Spleen (tissue), 11 donors: ENCODE data around the gene PARN. TPM values are rescaled to one million over a fixed set of nuclear protein-coding genes. Genes with fewer than 3 reads are reported as not detected.

Experiments
- DNase-seq: peaks from one replicate; pipeline ENCODE4 v3.0.0-alpha.2; 2020
- H3K27ac ChIP-seq, 8 donors: fragments of 200-600 bp; sonication (generic) in 7 of 8; 1 replicate in 4 of 8; 2 replicates in 4 of 8; pipeline versions ENCODE4 v1.5.0 to v1.8.0; 2016 to 2021; ENCODE audit warnings: inconsistent platforms in 4 of 8, mild to moderate bottlenecking in 4 of 8, moderate library complexity in 1 of 8
- H3K27me3 ChIP-seq, 7 donors: fragments of 200-600 bp; sonication (generic) in 6 of 7; replicated peaks in 1 of 7; 1 replicate in 4 of 7; 2 replicates in 3 of 7; pipeline versions ENCODE4 v1.5.0 to v1.8.0; 2016 to 2021; ENCODE audit warnings: inconsistent platforms in 3 of 7, mild to moderate bottlenecking in 1 of 7
- H3K36me3 ChIP-seq, 6 donors: fragments of 200-600 bp; sonication (generic) in 5 of 6; 1 replicate in 4 of 6; 2 replicates in 2 of 6; pipeline versions ENCODE4 v1.5.0 to v1.8.0; 2016 to 2021; ENCODE audit warnings: inconsistent platforms in 2 of 6
- H3K4me1 ChIP-seq, 6 donors: fragments of 200-600 bp; sonication (generic) in 5 of 6; 1 replicate in 3 of 6; 2 replicates in 3 of 6; pipeline versions ENCODE4 v1.5.0 to v1.8.0; 2016 to 2021; ENCODE audit warnings: inconsistent platforms in 3 of 6
- H3K4me3 ChIP-seq, 8 donors: fragments of 200-600 bp; sonication (generic) in 7 of 8; 1 replicate in 4 of 8; 2 replicates in 4 of 8; pipeline versions ENCODE4 v1.5.0 to v1.8.0; 2016 to 2021; ENCODE audit warnings: inconsistent platforms in 4 of 8, mild to moderate bottlenecking in 4 of 8, moderate library complexity in 2 of 8
- H3K9me3 ChIP-seq, 8 donors: fragments of 200-600 bp; sonication (generic) in 7 of 8; 1 replicate in 4 of 8; 2 replicates in 4 of 8; pipeline versions ENCODE4 v1.5.0 to v1.8.0; 2016 to 2021; ENCODE audit warnings: inconsistent platforms in 4 of 8
- POLR2A ChIP-seq, 3 donors: fragments of 450-650 bp; IDR thresholded peaks; one replicate each; pipeline ENCODE4 v1.5.1; 2017; ENCODE audit warnings: antibody characterized with exemption in 3 of 3, mild to moderate bottlenecking in 1 of 3
- POLR2AphosphoS5 ChIP-seq, 3 donors: sonication (generic); formaldehyde crosslinking; IDR thresholded peaks; one replicate each; pipeline ENCODE4 v1.5.1; 2017; ENCODE audit warnings: antibody characterized with exemption in 3 of 3
- WGBS, 5 donors: extraction: QIAGEN DNeasy Blood & Tissue Kit in 3 of 5; methylation state at CpG; one replicate each; pipeline versions ENCODE4 v1.1.5 to v1.1.7; 2013 to 2018; 5-methylcytosine and 5-hydroxymethylcytosine counted together
- intact Hi-C: fragments of 100-400 bp; cut with DNase I; formaldehyde crosslinking; loops from one replicate; pipeline ENCODE4 v1.15.0; 2023; ENCODE audit warnings: low total_unique reads
- polyA plus RNA-seq, 3 donors: library from polyadenylated mRNA; stranded (reverse); fragments of 200-250 nt; gene quantifications; one replicate each; pipeline ENCODE4 v1.2.1, GENCODE V29; 2013
- total RNA-seq, 7 donors: library from RNA; depleted of rRNA in 3 of 7; stranded (reverse); fragments of >200 nt in 3 of 7; fragmentation: NEBNext Ultra II Directional in 4 of 7; extraction: Animal tissue kit (Norgen Biotek cat#: 25700) in 4 of 7; gene quantifications; one replicate each; pipeline versions ENCODE4 v1.1.0 to v1.2.1, GENCODE V29; 2016 to 2021
- TF ChIP-seq, protein P1 (sequence below), 11 experiments: fragments of 200-600 bp in 7 of 11; fragments of 450-650 bp in 4 of 11; sonication (generic) in 4 of 11; IDR thresholded peaks in 8 of 11; conservative IDR thresholded peaks in 3 of 11; 1 replicate in 7 of 11; 2 replicates in 4 of 11; pipeline versions ENCODE4 v1.4.0 to v1.8.0; 2016 to 2021; ENCODE audit warnings: antibody characterized with exemption in 11 of 11, inconsistent platforms in 4 of 11, mild to moderate bottlenecking in 1 of 11
- donor health status: healthy with polysubstance abuse.
- donor health status: DM: no; HTN: no; CAD: no; lungs with moderate emphysema.
- donor health status: DM: no; HTN: no; CAD: no.
- donor health status: Bipolar disorder and iron deficiency.
- donor health status: healthy.
- donor health status: DM: no; HTN: no; CAD: no.
- donor health status: DM: yes; HTN: yes; CAD: no.

PARN gene
- total and polyA plus RNA-seq, 10 donors, result 10.3 to 49.0 (median 35.6) TPM

DNA sequence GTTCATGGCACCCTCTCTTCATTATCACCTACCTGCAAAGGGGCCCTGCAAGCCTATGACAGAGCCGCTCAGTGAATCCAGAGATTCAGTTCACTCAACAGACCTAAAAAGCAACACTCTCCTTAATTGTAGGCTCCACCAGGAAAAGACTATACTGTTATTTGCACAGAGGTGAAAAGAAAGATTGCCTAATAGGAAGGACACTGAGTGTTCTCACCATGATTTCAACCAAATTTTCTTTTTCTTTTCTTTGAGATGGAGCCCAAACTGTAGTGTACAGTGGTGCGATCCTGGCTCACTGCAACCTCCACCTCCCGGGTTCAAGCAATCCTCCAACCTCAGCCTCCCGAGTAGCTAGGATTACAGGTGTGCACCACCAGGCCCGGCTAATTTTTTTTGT, 104.5 kb downstream of the PARN start:
- Histone ChIP-seq H3K4me3 (no peak overlapping the region), H3K27me3 (no peaks in the 10 kb centered on the region), H3K9me3 (no peaks in the 10 kb centered on the region), H3K36me3 (peaks cover 0 to 14% (median 0%) of the 10 kb centered on the region in 6 donors), H3K27ac (no peak overlapping the region), H3K4me1 (peaks cover 0 to 15% (median 2%) of the 10 kb centered on the region in 6 donors)
- DNase-seq, result no peak
- TF ChIP-seq, protein P1, sequence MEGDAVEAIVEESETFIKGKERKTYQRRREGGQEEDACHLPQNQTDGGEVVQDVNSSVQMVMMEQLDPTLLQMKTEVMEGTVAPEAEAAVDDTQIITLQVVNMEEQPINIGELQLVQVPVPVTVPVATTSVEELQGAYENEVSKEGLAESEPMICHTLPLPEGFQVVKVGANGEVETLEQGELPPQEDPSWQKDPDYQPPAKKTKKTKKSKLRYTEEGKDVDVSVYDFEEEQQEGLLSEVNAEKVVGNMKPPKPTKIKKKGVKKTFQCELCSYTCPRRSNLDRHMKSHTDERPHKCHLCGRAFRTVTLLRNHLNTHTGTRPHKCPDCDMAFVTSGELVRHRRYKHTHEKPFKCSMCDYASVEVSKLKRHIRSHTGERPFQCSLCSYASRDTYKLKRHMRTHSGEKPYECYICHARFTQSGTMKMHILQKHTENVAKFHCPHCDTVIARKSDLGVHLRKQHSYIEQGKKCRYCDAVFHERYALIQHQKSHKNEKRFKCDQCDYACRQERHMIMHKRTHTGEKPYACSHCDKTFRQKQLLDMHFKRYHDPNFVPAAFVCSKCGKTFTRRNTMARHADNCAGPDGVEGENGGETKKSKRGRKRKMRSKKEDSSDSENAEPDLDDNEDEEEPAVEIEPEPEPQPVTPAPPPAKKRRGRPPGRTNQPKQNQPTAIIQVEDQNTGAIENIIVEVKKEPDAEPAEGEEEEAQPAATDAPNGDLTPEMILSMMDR (IDR thresholded peaks at IDR 0.05 in 8 of 11, conservative IDR thresholded peaks at IDR 0.05 in 3 of 11), result no peak
- TF ChIP-seq POLR2A (IDR thresholded peaks at IDR 0.05) (no peak), POLR2AphosphoS5 (IDR thresholded peaks at IDR 0.05) (no peak)
- 95 to 98% (median 97%) methylated on average over 5 of the region's 5 CpGs for WGBS, 5 donors
- intact Hi-C loops, result loop anchor here (10.0 kb wide), 1 partner anchor 601 kb away; the partner anchor contains the start of gene ERCC4

DNA sequence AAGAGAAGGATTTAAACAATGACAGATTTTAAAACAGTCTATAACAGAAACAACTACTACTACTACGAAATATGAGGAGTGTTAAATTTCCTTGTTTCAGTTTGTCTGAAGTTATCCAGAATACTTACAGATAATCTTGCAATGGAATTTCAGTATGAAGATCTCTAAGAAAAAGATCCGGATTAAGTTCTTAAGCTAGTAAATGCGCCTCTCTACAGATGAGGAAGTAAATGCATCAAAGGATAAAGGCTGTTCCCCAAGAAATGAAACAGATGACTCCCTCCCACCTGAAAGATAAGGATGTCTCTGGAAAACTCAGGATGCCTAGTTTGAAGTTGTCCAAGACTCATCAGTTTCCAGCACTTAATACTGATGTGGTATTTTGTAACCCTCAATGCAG, 105.1 kb downstream of the PARN start:
- Histone ChIP-seq H3K4me3 (no peak overlapping the region), H3K9me3 (no peaks in the 10 kb centered on the region), H3K27me3 (no peaks in the 10 kb centered on the region), H3K27ac (no peak overlapping the region), H3K4me1 (peaks cover 0 to 15% (median 2%) of the 10 kb centered on the region in 6 donors), H3K36me3 (peaks cover 0 to 11% (median 0%) of the 10 kb centered on the region in 6 donors)
- DNase-seq, result no peak
- intact Hi-C loops, result loop anchor here (10.0 kb wide), 1 partner anchor 600 kb away; the partner anchor contains the start of gene ERCC4
- TF ChIP-seq, protein P1 (IDR thresholded peaks at IDR 0.05 in 8 of 11, conservative IDR thresholded peaks at IDR 0.05 in 3 of 11), result no peak
- TF ChIP-seq POLR2AphosphoS5 (IDR thresholded peaks at IDR 0.05) (no peak), POLR2A (IDR thresholded peaks at IDR 0.05) (no peak)
- 91 to 98% (median 94%) methylated on average over 3 of the region's 3 CpGs for WGBS, 5 donors

DNA sequence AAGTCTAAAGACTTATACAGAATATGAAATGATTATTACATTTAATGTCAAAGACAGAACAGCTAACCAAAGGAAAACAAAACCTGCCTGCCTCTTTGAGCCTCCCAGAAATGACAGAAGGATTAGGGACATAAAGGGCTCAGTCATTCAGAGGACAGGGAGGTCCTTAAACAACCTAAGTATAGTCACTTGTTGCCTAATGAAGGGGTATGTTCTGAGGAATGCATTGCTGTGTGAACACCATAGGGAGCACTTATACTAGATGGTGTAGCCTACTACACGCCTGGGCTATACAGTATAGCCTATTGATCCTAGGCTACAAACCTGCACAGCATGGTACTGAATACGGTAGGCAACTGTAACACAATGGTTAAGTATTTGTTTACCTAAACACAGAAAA, 106.4 kb downstream of the PARN start:
- H3K27ac ChIP-seq, result no peak overlapping the region
- peaks cover 0 to 5% (median 0%) of the 10 kb centered on the region in 6 donors for H3K36me3 ChIP-seq
- intact Hi-C loops, result loop anchor here (10.0 kb wide), 1 partner anchor 599 kb away; the partner anchor contains the start of gene ERCC4
- TF ChIP-seq POLR2A (IDR thresholded peaks at IDR 0.05), result no peak
- TF ChIP-seq, protein P1 (IDR thresholded peaks at IDR 0.05 in 8 of 11, conservative IDR thresholded peaks at IDR 0.05 in 3 of 11), result no peak
- no peak for TF ChIP-seq POLR2AphosphoS5 (IDR thresholded peaks at IDR 0.05)
- 94 to 100% (median 97%) methylated on average over 2 of the region's 2 CpGs for WGBS, 5 donors
- DNase-seq, result no peak
- peaks cover 0 to 6% (median 0%) of the 10 kb centered on the region in 6 donors for H3K4me1 ChIP-seq
- H3K9me3 ChIP-seq, result no peaks in the 10 kb centered on the region
- no peak overlapping the region for H3K4me3 ChIP-seq
- H3K27me3 ChIP-seq, result no peaks in the 10 kb centered on the region

DNA sequence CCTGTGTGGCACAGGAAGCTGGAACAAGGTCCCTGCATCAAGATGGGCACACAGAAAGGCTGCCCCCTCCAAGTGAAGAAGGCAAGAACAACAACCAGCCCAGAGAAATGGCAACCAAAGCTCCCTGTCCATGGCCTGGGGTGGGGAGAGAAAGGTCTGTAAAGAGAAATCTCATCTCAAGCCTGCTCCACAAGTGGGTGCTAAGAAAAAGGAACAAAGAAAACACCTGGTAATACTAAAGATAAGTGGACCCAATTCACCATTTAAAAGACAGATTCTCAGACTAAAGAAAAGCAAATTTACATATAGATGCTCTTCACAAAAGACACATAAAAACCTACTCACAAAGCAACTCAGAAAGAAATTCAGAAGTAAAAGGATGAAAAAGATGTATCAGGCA, 107.4 kb downstream of the PARN start:
- Histone ChIP-seq H3K9me3 (no peaks in the 10 kb centered on the region), H3K4me3 (no peak overlapping the region), H3K27me3 (no peaks in the 10 kb centered on the region), H3K27ac (no peak overlapping the region), H3K4me1 (peaks cover 0 to 6% (median 0%) of the 10 kb centered on the region in 6 donors), H3K36me3 (peaks cover 0 to 5% (median 0%) of the 10 kb centered on the region in 6 donors)
- intact Hi-C loops, result loop anchor here (10.0 kb wide), 1 partner anchor 598 kb away; the partner anchor contains the start of gene ERCC4
- no peak for DNase-seq
- TF ChIP-seq POLR2AphosphoS5 (IDR thresholded peaks at IDR 0.05) (no peak), POLR2A (IDR thresholded peaks at IDR 0.05) (no peak)
- TF ChIP-seq, protein P1 (IDR thresholded peaks at IDR 0.05 in 8 of 11, conservative IDR thresholded peaks at IDR 0.05 in 3 of 11), result no peak
